Transverse colon (tissue), 4 donors: ENCODE results near the gene GPD1L. TPM values are rescaled to one million over a fixed set of nuclear protein-coding genes. Genes with fewer than 3 reads are reported as not detected.

Source experiments
- DNase-seq: peaks from one replicate; pipeline ENCODE4 v3.0.0-alpha.2; 2019
- H3K27ac ChIP-seq, 4 donors: fragments of 200-600 bp; sonication (generic); 2 replicates each; pipeline ENCODE4 v1.5.1; 2016 to 2018; ENCODE audit warnings: inconsistent platforms in 4 of 4
- H3K27me3 ChIP-seq: fragments of 200-600 bp; sonication (generic); 2 replicates; pipeline ENCODE4 v1.5.1; 2017; ENCODE audit warnings: inconsistent platforms
- H3K36me3 ChIP-seq, 4 donors: fragments of 200-600 bp; sonication (generic); 2 replicates each; pipeline ENCODE4 v1.5.1; 2017 to 2019; ENCODE audit warnings: inconsistent platforms in 4 of 4
- H3K4me1 ChIP-seq, 4 donors: fragments of 200-600 bp; sonication (generic); 2 replicates each; pipeline ENCODE4 v1.5.1; 2017 to 2020; ENCODE audit warnings: inconsistent platforms in 4 of 4
- H3K4me3 ChIP-seq, 4 donors: fragments of 200-600 bp; sonication (generic); 1 replicate in 1 of 4; 2 replicates in 3 of 4; pipeline versions ENCODE4 v1.5.1 to v1.6.1; 2017 to 2019; ENCODE audit warnings: inconsistent platforms in 4 of 4
- H3K9me3 ChIP-seq, 2 donors: fragments of 200-600 bp; sonication (generic); 2 replicates each; pipeline ENCODE4 v1.5.1; 2017 to 2019; ENCODE audit warnings: inconsistent platforms in 2 of 2
- EP300 ChIP-seq: sonication (generic); formaldehyde crosslinking; IDR thresholded peaks from one replicate; pipeline ENCODE4 v1.6.1; 2017; ENCODE audit warnings: antibody characterized with exemption, low read depth
- POLR2A ChIP-seq: fragments of 450-650 bp; IDR thresholded peaks from one replicate; pipeline ENCODE4 v1.6.1; 2016; ENCODE audit warnings: antibody characterized with exemption, mild to moderate bottlenecking, moderate library complexity
- POLR2AphosphoS5 ChIP-seq, 3 donors: sonication (generic); formaldehyde crosslinking; IDR thresholded peaks; one replicate each; pipeline ENCODE4 v1.6.1; 2016; ENCODE audit warnings: antibody characterized with exemption in 3 of 3
- WGBS, 2 donors: methylation state at CpG; one replicate each; pipeline ENCODE4 v1.1.5; 2018; ENCODE audit warnings: low coverage in 1 of 2; 5-methylcytosine and 5-hydroxymethylcytosine counted together
- in situ Hi-C, 4 donors: fragments of 200-750 bp; cut with MboI; loops; one replicate each; pipeline versions ENCODE4 v1.15.0 to v1.15.1; 2017; ENCODE audit warnings: low sequenced_read_pairs in 3 of 4, low pct_ligation_motif_present in 1 of 4, low pct_unique_long_range_greater_than_20kb in 1 of 4
- intact Hi-C: fragments of 100-400 bp; cut with DNase I; formaldehyde crosslinking; loops from one replicate; pipeline ENCODE4 v1.15.1; 2023; ENCODE audit warnings: low total_unique reads
- total RNA-seq, 4 donors: library from RNA; depleted of rRNA; stranded (reverse); fragments of >200 nt; gene quantifications; one replicate each; pipeline ENCODE4 v1.1.0, GENCODE V29; 2016
- TF ChIP-seq, protein P1 (sequence below), 5 experiments: fragments of 200-600 bp in 3 of 5; fragments of 450-650 bp in 2 of 5; sonication (generic) in 3 of 5; IDR thresholded peaks; 1 replicate in 2 of 5; 2 replicates in 3 of 5; pipeline ENCODE4 v1.5.1; 2016 to 2017; ENCODE audit warnings: antibody characterized with exemption in 5 of 5, inconsistent platforms in 3 of 5, mild to moderate bottlenecking in 2 of 5, moderate library complexity in 1 of 5

The GPD1L gene
- total RNA-seq, 4 donors from 2014 or later = 35.6 to 107 (median 66.5) TPM

DNA sequence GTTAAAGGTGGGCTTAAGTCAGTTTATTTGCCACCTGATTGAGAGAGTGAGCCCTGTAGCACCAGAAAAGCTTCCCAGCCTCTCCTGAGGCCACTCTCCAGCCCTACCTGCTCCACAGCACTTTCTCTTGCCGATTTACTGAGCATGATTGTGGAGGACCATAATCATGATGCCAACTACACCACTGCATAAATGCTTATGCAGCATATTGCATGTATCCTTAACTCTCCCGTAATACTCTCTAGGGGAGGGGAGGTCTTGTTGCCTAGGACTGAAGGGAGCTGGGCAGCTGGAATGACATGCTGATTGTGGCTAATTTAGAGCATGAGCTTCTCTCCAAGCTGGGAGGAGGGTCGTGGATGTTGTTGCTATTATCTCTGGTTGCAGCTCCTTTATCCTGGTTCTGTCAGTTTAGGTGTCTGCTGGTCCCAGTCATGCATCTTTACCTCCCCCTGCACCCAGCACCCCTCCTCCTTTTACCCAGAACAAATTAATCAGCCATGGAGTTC, 54.3 kb downstream of the GPD1L start:
- intact Hi-C loops (no loop called here), in situ Hi-C loops (no loop called here)
- H3K4me1 ChIP-seq = no peaks in the 10 kb centered on the region
- 75% methylated on average over 3 of the region's 3 CpGs; no CpG with 5 or more reads in 1 of the 2 donors for WGBS, 2 donors
- H3K36me3 ChIP-seq = peaks cover 0 to 34% (median 13%) of the 10 kb centered on the region in 4 donors
- DNase-seq = no peak
- H3K27me3 ChIP-seq = no peaks in the 10 kb centered on the region
- H3K9me3 ChIP-seq = no peaks in the 10 kb centered on the region
- no peak overlapping the region for H3K4me3 ChIP-seq
- H3K27ac ChIP-seq = no peak overlapping the region
- no peak for TF ChIP-seq POLR2A
- TF ChIP-seq, protein P1, sequence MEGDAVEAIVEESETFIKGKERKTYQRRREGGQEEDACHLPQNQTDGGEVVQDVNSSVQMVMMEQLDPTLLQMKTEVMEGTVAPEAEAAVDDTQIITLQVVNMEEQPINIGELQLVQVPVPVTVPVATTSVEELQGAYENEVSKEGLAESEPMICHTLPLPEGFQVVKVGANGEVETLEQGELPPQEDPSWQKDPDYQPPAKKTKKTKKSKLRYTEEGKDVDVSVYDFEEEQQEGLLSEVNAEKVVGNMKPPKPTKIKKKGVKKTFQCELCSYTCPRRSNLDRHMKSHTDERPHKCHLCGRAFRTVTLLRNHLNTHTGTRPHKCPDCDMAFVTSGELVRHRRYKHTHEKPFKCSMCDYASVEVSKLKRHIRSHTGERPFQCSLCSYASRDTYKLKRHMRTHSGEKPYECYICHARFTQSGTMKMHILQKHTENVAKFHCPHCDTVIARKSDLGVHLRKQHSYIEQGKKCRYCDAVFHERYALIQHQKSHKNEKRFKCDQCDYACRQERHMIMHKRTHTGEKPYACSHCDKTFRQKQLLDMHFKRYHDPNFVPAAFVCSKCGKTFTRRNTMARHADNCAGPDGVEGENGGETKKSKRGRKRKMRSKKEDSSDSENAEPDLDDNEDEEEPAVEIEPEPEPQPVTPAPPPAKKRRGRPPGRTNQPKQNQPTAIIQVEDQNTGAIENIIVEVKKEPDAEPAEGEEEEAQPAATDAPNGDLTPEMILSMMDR (IDR thresholded peaks at IDR 0.05) = no peak
- TF ChIP-seq EP300 = no peak
- no peak for TF ChIP-seq POLR2AphosphoS5 (IDR thresholded peaks at IDR 0.05)

DNA sequence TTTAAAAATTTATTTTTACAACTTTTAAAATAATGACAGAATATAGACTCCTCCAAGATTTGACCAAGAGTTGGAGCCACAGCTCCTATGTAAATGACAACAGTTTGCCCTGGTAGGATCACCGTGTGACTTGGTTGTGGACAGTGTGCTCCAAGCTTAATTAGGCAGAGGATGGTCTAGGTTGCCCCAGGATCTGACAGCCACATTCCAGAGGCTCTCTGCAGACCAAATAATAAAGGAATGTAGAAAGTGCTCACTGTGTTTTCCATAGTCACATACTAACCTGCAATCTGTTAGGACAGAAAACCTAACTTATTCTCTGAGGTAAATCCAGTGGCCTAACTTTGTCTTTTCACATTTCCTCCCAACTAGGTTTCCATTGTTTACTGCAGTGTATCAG, 59.0 kb downstream of the GPD1L start:
- Histone ChIP-seq H3K4me1 (no peaks in the 10 kb centered on the region), H3K9me3 (no peaks in the 10 kb centered on the region), H3K27me3 (no peaks in the 10 kb centered on the region), H3K4me3 (no peak overlapping the region), H3K36me3 (peaks cover 0 to 47% (median 12%) of the 10 kb centered on the region in 4 donors), H3K27ac (no peak overlapping the region)
- intact Hi-C loops = no loop called here
- WGBS, 2 donors = 88% methylated on average over 1 of the region's 1 CpG
- DNase-seq = no peak
- in situ Hi-C loops = no loop called here
- no peak for TF ChIP-seq POLR2AphosphoS5 (IDR thresholded peaks at IDR 0.05)
- TF ChIP-seq EP300 = no peak
- no peak for TF ChIP-seq POLR2A
- TF ChIP-seq, protein P1 (IDR thresholded peaks at IDR 0.05) = no peak

DNA sequence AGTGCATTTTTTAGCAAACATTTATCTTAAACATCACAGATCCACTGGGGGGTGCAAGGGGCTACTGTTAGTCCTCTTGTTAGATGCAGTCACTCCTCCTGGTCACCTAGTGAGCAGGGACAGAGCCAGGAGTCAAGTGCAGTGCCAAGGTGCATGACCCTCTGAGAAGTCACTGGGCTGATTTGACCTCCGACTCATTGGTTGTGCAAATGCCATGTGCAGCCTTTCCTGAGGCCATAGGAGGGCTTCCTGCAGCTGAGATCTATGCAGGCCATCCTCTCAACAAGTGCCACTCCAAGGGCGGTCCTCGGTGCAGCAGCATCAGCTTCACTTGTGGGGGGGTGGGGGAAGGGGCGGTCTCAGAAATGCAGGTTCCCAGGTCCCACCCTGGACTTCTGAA, 60.2 kb downstream of the GPD1L start:
- intact Hi-C loops = no loop called here
- no peak overlapping the region for H3K27ac ChIP-seq
- peaks cover 0 to 43% (median 9%) of the 10 kb centered on the region in 4 donors for H3K36me3 ChIP-seq

DNA sequence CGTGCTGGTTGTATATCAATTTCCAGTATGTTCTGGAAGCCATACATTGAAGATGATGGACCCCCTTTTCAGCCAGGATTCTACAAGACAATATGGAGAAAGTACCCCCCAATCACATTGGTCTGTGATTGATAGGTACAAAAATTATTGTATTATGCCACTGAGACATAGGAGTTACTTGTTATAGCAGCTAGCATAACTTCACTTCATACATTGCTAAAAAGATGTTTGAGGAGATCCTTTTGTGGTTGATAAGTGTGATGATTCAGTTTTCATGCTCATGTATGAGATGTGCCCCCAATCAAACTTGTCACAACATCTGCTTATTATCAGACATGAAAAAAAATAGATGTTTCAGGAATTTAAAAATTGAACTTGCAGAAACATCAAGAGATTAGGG, 66.0 kb downstream of the GPD1L start:
- Histone ChIP-seq H3K27me3 (no peaks in the 10 kb centered on the region), H3K4me1 (no peaks in the 10 kb centered on the region), H3K36me3 (peaks cover 0 to 10% (median 0%) of the 10 kb centered on the region in 4 donors), H3K4me3 (no peak overlapping the region), H3K9me3 (peaks cover 0 to 11% of the 10 kb centered on the region in 2 donors), H3K27ac (no peak overlapping the region)
- intact Hi-C loops (no loop called here), in situ Hi-C loops (no loop called here)
- DNase-seq = no peak
- 100% methylated on average over 1 of the region's 1 CpG for WGBS, 2 donors
- TF ChIP-seq EP300 = no peak

More for the DNA sequence above, 60.2 kb downstream of the GPD1L start:
- 96% methylated on average over 4 of the region's 4 CpGs; no CpG with 5 or more reads in 1 of the 2 donors for WGBS, 2 donors
- Histone ChIP-seq H3K27me3 (no peaks in the 10 kb centered on the region), H3K4me3 (no peak overlapping the region), H3K4me1 (no peaks in the 10 kb centered on the region), H3K9me3 (peaks cover 0 to 8% of the 10 kb centered on the region in 2 donors)
- in situ Hi-C loops = no loop called here
- no peak for TF ChIP-seq POLR2AphosphoS5 (IDR thresholded peaks at IDR 0.05)
- TF ChIP-seq, protein P1 (IDR thresholded peaks at IDR 0.05) = no peak
- no peak for DNase-seq
